ENCODE measurements around the gene CRYBB2. TPM values are rescaled to one million over a fixed set of nuclear protein-coding genes. Genes with fewer than 3 reads are reported as not detected.
"Not testable (repeated sequence)": the region's sequence is repeated elsewhere in the genome, so short reads cannot be mapped to it uniquely, and the experiment has no call there.

CRYBB2 gene
- total RNA-seq, 4 donors from 2014 or later = 1.5 TPM; not detected in 3

GRCh38 chr22:25201557-25202273 lies 17.7 kb upstream of the CRYBB2 start:
- intact Hi-C loops (cut with DNase I; ENCODE audit: low total_unique reads) = no loop called here
- no peak overlapping the region for H3K4me3 ChIP-seq (ENCODE audit: low read depth, poor library complexity, severe bottlenecking)
- no peak for TF ChIP-seq POLR2A (IDR thresholded peaks at IDR 0.05)
- TF ChIP-seq, protein P1, sequence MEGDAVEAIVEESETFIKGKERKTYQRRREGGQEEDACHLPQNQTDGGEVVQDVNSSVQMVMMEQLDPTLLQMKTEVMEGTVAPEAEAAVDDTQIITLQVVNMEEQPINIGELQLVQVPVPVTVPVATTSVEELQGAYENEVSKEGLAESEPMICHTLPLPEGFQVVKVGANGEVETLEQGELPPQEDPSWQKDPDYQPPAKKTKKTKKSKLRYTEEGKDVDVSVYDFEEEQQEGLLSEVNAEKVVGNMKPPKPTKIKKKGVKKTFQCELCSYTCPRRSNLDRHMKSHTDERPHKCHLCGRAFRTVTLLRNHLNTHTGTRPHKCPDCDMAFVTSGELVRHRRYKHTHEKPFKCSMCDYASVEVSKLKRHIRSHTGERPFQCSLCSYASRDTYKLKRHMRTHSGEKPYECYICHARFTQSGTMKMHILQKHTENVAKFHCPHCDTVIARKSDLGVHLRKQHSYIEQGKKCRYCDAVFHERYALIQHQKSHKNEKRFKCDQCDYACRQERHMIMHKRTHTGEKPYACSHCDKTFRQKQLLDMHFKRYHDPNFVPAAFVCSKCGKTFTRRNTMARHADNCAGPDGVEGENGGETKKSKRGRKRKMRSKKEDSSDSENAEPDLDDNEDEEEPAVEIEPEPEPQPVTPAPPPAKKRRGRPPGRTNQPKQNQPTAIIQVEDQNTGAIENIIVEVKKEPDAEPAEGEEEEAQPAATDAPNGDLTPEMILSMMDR (IDR thresholded peaks at IDR 0.05) = no peak
- no peak for DNase-seq (ENCODE audit: low spot score in 2 of 2)
- 64 to 68% methylated on average over 10 of the region's 10 CpGs for WGBS, 2 donors

DNA sequence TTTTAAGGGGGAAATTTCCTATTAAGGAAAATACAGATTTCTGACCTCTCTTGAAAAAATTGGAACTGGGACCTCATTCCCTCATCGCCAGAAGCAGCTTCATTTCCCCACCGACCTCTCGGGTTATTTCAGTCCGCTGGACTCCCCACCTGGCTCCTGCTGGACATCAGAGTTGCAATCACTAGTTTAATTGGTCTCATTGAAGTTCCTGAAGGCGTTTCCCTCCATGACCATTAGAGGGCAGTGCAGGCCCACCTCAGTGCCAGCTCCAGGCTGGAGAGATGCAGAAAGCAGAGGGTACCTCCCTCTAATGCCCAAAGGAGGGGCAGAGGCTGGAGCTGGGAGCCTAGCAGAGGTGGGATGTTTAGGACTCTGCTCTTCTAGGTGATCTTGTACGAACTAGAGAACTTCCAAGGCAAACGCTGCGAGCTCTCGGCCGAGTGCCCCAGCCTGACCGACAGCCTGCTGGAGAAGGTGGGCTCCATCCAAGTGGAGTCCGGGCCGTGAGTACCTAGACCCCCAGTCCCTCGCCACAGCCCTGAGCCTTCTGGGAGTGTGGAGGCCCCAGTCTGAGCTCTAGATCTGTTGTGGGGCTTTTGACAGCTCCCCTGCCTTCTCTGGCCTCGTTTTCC lies 17.0 kb upstream of the CRYBB2 start:
- intact Hi-C loops (cut with DNase I; ENCODE audit: low total_unique reads) = no loop called here
- DNase-seq (ENCODE audit: low spot score in 2 of 2) = peak in 1 of 2 donors; percentile 29

GRCh38 chr22:25203082-25203481 lies 16.4 kb upstream of the CRYBB2 start:
- 88 to 94% methylated on average over 4 of the region's 4 CpGs for WGBS, 2 donors
- DNase-seq (ENCODE audit: low spot score in 2 of 2) = no peak
- no peak overlapping the region for H3K4me3 ChIP-seq (ENCODE audit: low read depth, poor library complexity, severe bottlenecking)
- intact Hi-C loops (cut with DNase I; ENCODE audit: low total_unique reads) = no loop called here
- TF ChIP-seq POLR2A (IDR thresholded peaks at IDR 0.05) = no peak
- TF ChIP-seq, protein P1 (IDR thresholded peaks at IDR 0.05) = no peak

More for the DNA sequence above, 17.0 kb upstream of the CRYBB2 start:
- TF ChIP-seq, protein P1 (IDR thresholded peaks at IDR 0.05) = no peak
- TF ChIP-seq POLR2A (IDR thresholded peaks at IDR 0.05) = no peak
- no peak overlapping the region for H3K4me3 ChIP-seq (ENCODE audit: low read depth, poor library complexity, severe bottlenecking)
- 53 to 55% methylated on average over 14 to 15 of the region's 15 CpGs for WGBS, 2 donors

- H3K4me3 ChIP-seq (ENCODE audit: low read depth, poor library complexity, severe bottlenecking); DNase-seq (ENCODE audit: low spot score in 2 of 2); intact Hi-C loops (cut with DNase I; ENCODE audit: low total_unique reads): not testable (repeated sequence)
- 74 to 76% methylated on average over 7 of the region's 7 CpGs for WGBS, 2 donors
Measured at GRCh38 chr22:25204547-25204946, 14.9 kb upstream of the CRYBB2 start.

DNA sequence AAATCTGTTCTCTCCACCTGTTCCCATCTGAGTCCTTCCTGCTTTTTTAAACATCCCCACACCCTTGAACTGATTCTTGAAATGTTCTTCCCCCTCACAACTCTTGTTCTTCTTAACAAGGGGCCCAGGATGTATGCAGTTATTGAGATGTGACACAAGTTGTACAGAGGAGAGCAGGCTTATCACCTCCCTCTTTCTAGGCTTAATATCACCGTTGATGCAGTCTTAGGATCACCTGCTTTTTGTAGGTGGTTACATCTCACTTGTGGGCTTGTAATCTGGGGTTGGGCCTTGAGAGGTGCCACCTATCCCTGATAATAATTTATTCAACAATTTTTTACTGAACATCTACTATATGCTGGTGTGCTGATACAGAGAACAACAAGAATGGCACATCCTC lies 13.6 kb upstream of the CRYBB2 start:
- TF ChIP-seq, protein P1 (IDR thresholded peaks at IDR 0.05) = no peak
- TF ChIP-seq POLR2A (IDR thresholded peaks at IDR 0.05) = no peak
- DNase-seq (ENCODE audit: low spot score in 2 of 2) = no peak
- no peak overlapping the region for H3K4me3 ChIP-seq (ENCODE audit: low read depth, poor library complexity, severe bottlenecking)
- 96 to 100% methylated on average over 1 of the region's 1 CpG for WGBS, 2 donors
- intact Hi-C loops (cut with DNase I; ENCODE audit: low total_unique reads) = no loop called here

DNA sequence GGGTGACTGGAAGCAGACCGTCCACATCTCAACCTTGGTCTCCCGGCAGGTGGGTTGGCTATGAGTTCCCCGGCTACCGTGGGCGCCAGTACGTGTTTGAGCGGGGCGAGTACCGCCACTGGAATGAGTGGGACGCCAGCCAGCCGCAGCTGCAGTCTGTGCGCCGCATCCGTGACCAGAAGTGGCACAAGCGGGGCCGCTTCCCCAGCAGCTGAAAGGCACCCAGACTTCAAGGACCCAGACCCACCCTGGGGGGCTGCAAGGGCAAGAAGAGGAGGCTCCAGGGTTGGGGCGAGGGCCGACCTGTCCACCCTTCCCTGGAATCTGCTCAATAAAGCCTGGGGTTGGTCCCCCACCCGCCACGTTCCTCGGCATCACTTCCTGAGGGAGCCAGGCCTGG lies 12.4 kb upstream of the CRYBB2 start:
- WGBS, 2 donors = 85 to 88% methylated on average over 21 of the region's 21 CpGs
- no peak overlapping the region for H3K4me3 ChIP-seq (ENCODE audit: low read depth, poor library complexity, severe bottlenecking)
- DNase-seq (ENCODE audit: low spot score in 2 of 2) = no peak
- TF ChIP-seq, protein P1 (IDR thresholded peaks at IDR 0.05) = no peak
- intact Hi-C loops (cut with DNase I; ENCODE audit: low total_unique reads) = no loop called here

Measured in lower leg skin (tissue), 4 donors.